Osteocyte (in vitro differentiated cells): ENCODE measurements around the gene NSG2. TPM values are rescaled to one million over a fixed set of nuclear protein-coding genes. Genes with fewer than 3 reads are reported as not detected.

ENCODE experiments used
- DNase-seq: peaks from one replicate; pipeline ENCODE4 v3.0.0; 2021; ENCODE audit warnings: mixed read lengths; ENCODE audit not compliant: unreplicated experiment; ENCODE audit errors: extremely low spot score
- H3K27ac Mint-ChIP-seq: one replicate; pipeline ENCODE4 v1.8.0; 2021; ENCODE audit warnings: mild to moderate bottlenecking, mixed read lengths; ENCODE audit not compliant: unreplicated experiment
- H3K27me3 Mint-ChIP-seq: one replicate; pipeline ENCODE4 v1.8.0; 2021; ENCODE audit warnings: mixed read lengths; ENCODE audit not compliant: unreplicated experiment
- H3K36me3 Mint-ChIP-seq: one replicate; pipeline ENCODE4 v1.8.0; 2021; ENCODE audit warnings: mixed read lengths; ENCODE audit not compliant: unreplicated experiment
- H3K4me1 Mint-ChIP-seq: one replicate; pipeline ENCODE4 v1.8.0; 2021; ENCODE audit warnings: mixed read lengths; ENCODE audit not compliant: unreplicated experiment
- H3K4me3 Mint-ChIP-seq: one replicate; pipeline ENCODE4 v1.8.0; 2021; ENCODE audit warnings: mild to moderate bottlenecking, moderate library complexity, mixed read lengths; ENCODE audit not compliant: unreplicated experiment
- H3K9me3 Mint-ChIP-seq: one replicate; pipeline ENCODE4 v1.8.0; 2021; ENCODE audit warnings: mixed read lengths; ENCODE audit not compliant: unreplicated experiment
- total RNA-seq: library from RNA; stranded (reverse); gene quantifications from 2 replicates; pipeline ENCODE4 v1.2.1, GENCODE V29; 2021
- TF ChIP-seq, protein P1 (sequence below): fragments of 200-600 bp; sonication (generic); IDR thresholded peaks from 2 replicates; pipeline ENCODE4 v1.5.0; 2021; ENCODE audit warnings: antibody characterized with exemption, mild to moderate bottlenecking, moderate library complexity

NSG2 gene
- total RNA-seq, 1 donor from 2014 or later, result not detected

DNA sequence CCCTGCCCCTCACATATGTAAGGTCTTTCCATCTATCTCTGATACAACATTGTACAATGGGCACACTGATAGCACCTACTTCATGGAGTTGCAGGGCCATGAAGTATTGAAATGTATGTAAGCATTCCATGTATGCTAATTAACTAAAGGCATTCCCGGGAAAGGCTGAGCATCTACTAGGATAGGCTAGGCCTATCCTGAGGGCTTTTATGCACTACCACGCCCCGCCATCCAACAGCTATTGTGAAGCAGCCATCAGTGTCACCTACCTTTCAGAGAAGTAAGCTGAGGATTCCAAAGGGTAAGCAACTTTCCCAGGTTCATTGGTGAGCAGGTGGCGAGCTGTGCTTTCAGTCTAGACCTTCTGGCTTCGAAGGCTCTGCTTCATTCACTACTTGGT is 47.6 kb downstream of the NSG2 start:
- no peaks in the 10 kb centered on the region for H3K4me1 Mint-ChIP-seq
- no peak overlapping the region for H3K27ac Mint-ChIP-seq
- no peaks in the 10 kb centered on the region for H3K9me3 Mint-ChIP-seq
- DNase-seq, result no peak
- no peak overlapping the region for H3K4me3 Mint-ChIP-seq
- TF ChIP-seq, protein P1, sequence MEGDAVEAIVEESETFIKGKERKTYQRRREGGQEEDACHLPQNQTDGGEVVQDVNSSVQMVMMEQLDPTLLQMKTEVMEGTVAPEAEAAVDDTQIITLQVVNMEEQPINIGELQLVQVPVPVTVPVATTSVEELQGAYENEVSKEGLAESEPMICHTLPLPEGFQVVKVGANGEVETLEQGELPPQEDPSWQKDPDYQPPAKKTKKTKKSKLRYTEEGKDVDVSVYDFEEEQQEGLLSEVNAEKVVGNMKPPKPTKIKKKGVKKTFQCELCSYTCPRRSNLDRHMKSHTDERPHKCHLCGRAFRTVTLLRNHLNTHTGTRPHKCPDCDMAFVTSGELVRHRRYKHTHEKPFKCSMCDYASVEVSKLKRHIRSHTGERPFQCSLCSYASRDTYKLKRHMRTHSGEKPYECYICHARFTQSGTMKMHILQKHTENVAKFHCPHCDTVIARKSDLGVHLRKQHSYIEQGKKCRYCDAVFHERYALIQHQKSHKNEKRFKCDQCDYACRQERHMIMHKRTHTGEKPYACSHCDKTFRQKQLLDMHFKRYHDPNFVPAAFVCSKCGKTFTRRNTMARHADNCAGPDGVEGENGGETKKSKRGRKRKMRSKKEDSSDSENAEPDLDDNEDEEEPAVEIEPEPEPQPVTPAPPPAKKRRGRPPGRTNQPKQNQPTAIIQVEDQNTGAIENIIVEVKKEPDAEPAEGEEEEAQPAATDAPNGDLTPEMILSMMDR, result no peak
- no peaks in the 10 kb centered on the region for H3K36me3 Mint-ChIP-seq
- no peaks in the 10 kb centered on the region for H3K27me3 Mint-ChIP-seq

DNA sequence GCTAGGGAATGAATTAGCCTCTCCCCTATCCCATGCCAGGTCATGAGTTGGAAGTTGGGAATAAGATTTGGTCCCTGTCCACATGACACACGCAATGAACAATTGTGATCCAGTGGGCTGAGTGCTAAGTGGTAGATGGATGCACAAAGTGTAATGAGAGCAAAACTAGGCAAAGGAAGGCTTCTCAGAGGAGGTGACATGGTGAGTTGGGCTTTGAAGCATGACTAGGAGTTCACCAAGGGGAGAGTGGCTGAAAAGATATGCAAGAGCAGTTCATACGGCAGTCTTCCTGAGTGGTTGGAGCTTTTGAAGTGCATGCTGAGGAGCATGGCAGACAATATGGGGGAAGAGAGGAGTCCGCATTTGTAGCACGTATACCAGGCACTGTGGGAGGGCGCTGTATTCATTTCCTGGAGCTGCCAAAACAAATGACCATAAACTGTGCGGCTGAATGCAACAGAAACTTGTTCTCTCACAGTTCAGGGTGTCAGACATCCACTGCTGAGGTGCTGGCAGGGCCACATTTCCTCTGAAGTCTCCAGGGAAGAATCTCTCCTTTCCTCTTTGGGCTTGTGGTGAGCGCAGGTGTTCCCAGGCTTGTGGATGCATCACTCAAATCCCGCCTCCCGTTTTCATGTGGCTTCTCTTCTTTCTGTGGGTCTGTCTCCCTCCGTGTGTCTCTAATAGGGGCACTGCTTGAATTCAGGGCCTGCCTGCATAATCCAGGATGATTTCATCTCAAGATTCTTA is 49.5 kb downstream of the NSG2 start:
- Mint-ChIP-seq H3K27ac (no peak overlapping the region), H3K9me3 (no peaks in the 10 kb centered on the region), H3K4me3 (no peak overlapping the region), H3K36me3 (no peaks in the 10 kb centered on the region), H3K4me1 (no peaks in the 10 kb centered on the region), H3K27me3 (no peaks in the 10 kb centered on the region)
- TF ChIP-seq, protein P1, result no peak
- DNase-seq, result no peak

DNA sequence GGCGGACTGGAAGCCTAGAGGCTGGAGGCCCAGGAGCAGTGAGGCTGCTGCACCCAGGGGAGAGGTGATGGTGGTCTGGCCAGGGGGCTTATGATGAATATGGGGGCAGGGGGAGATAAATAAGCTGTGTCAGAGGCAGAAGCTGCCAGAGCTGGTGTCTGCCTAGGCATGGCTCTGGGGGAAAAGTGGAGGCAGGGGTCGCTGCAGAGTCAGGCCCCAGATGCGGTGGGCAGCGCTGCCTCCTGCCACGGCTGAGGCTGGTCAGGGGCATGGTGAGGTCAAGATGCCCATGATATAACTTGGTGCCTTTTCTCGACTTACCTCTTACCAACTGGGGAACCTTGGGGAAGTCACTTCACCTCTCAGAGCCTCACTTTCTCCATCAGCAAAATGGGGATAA is 51.1 kb downstream of the NSG2 start:
- Mint-ChIP-seq H3K9me3 (no peaks in the 10 kb centered on the region), H3K36me3 (no peaks in the 10 kb centered on the region), H3K27me3 (no peaks in the 10 kb centered on the region), H3K4me3 (no peak overlapping the region), H3K4me1 (no peaks in the 10 kb centered on the region), H3K27ac (no peak overlapping the region)
- TF ChIP-seq, protein P1, result no peak
- DNase-seq, result no peak

DNA sequence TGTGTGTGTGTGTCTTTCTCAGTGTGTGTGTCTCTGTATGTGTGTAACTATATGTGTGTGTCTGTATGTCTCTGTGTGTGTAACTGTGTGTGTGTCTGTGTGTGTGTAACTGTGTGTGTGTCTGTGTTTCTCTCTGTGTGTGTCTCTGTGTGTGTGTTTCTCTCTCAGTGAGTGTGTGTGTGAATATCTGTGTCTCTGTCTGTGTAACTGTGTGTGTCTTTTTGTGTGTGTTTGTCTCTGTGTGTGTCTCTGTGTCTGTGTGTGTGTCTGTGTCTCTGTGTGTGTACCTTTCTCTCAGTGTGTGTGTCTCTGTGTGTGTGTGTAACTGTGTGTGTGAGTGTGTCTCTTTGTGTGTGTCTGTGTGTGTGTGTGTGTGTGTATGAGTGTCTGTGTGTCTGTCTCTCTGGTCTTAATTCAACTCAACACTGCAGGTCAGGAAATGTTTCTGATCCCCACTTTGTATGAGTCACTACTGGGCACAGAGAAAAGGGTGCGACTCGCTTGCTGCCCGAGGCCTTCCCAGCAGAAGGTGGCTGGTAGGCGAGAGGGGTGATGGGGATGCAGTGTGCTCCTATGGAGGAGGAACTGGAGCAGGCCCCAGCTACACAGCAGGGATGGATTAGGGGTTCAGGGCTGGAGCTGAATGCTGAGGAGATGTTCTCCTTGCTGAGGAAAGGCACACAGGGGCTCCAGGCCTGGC is 52.1 kb downstream of the NSG2 start:
- TF ChIP-seq, protein P1, result no peak
- no peaks in the 10 kb centered on the region for H3K4me1 Mint-ChIP-seq
- no peak overlapping the region for H3K4me3 Mint-ChIP-seq
- H3K9me3 Mint-ChIP-seq, result no peaks in the 10 kb centered on the region
- H3K27me3 Mint-ChIP-seq, result no peaks in the 10 kb centered on the region
- no peak for DNase-seq
- H3K36me3 Mint-ChIP-seq, result no peaks in the 10 kb centered on the region
- H3K27ac Mint-ChIP-seq, result no peak overlapping the region

DNA sequence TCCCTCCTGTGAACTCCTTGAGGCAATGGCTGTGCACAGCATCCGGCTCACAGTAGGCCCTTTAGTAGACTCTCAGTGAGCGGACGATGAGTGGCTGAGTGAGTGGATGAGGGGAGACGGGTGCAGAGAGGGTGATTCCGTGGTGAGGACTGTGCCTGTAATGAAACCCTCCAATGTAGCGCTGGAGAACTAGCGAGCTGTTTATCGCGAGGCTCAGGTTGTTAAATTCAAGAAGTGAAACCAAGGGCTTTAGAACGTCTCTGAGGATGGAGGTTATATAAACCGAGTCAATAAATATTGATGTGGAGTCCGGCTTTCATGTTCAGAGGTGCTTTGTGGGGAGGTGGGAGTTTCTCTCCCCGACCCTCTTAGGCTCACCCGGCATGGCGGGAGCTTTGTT is 53.2 kb downstream of the NSG2 start:
- no peaks in the 10 kb centered on the region for H3K9me3 Mint-ChIP-seq
- no peaks in the 10 kb centered on the region for H3K27me3 Mint-ChIP-seq
- DNase-seq, result no peak
- no peak overlapping the region for H3K27ac Mint-ChIP-seq
- no peaks in the 10 kb centered on the region for H3K36me3 Mint-ChIP-seq
- TF ChIP-seq, protein P1, result no peak
- H3K4me1 Mint-ChIP-seq, result no peaks in the 10 kb centered on the region
- no peak overlapping the region for H3K4me3 Mint-ChIP-seq
